H9 (cell line): Measurements from ENCODE around the gene TNIP1. TPM values are rescaled to one million over a fixed set of nuclear protein-coding genes. Genes with fewer than 3 reads are reported as not detected.

Experiments used
- DNase-seq: peaks from one replicate; pipeline ENCODE4 v3.0.0-alpha.2; 2017
- H2AFZ ChIP-seq: one replicate; pipeline ENCODE4 v1.6.1; 2013; ENCODE audit warnings: mild to moderate bottlenecking, low read length, control low read depth, moderate library complexity
- H2AK5ac ChIP-seq: 2 replicates; pipeline ENCODE4 v1.6.1; 2013; ENCODE audit warnings: low read length, control low read depth, mixed read lengths; ENCODE audit not compliant: insufficient read length
- H2BK120ac ChIP-seq: one replicate; pipeline ENCODE4 v1.6.1; 2013; ENCODE audit warnings: low read depth, mild to moderate bottlenecking, low read length, control low read depth, inconsistent platforms; ENCODE audit not compliant: poor library complexity, severe bottlenecking
- H2BK12ac ChIP-seq: 2 replicates; pipeline ENCODE4 v1.6.1; 2013; ENCODE audit warnings: low read length, control low read depth, mixed read lengths, low read depth; ENCODE audit not compliant: insufficient read length
- H2BK15ac ChIP-seq: 2 replicates; pipeline ENCODE4 v1.6.1; 2013; ENCODE audit warnings: low read depth, low read length, control low read depth
- H2BK20ac ChIP-seq: one replicate; pipeline ENCODE4 v1.6.1; 2013; ENCODE audit warnings: low read depth, mild to moderate bottlenecking, low read length, control low read depth, inconsistent platforms; ENCODE audit not compliant: poor library complexity, severe bottlenecking
- H2BK5ac ChIP-seq: 2 replicates; pipeline ENCODE4 v1.6.1; 2013; ENCODE audit warnings: low read length, control low read depth, mixed read lengths; ENCODE audit not compliant: insufficient read length
- H3K14ac ChIP-seq: 2 replicates; pipeline ENCODE4 v1.6.1; 2013; ENCODE audit warnings: low read length, control low read depth; ENCODE audit not compliant: insufficient read depth
- H3K18ac ChIP-seq: 2 replicates; pipeline ENCODE4 v1.6.1; 2013; ENCODE audit warnings: low read depth, mild to moderate bottlenecking, mixed read lengths, low read length, control low read depth; ENCODE audit not compliant: insufficient read length
- H3K23ac ChIP-seq: 2 replicates; pipeline ENCODE4 v1.6.1; 2013; ENCODE audit warnings: low read length, control low read depth, mixed read lengths, low read depth; ENCODE audit not compliant: insufficient read length
- H3K23me2 ChIP-seq: 2 replicates; pipeline ENCODE4 v1.6.1; 2013; ENCODE audit warnings: low read depth, mild to moderate bottlenecking, mixed read lengths, low read length, control low read depth; ENCODE audit not compliant: insufficient read length, poor library complexity, severe bottlenecking
- H3K27ac ChIP-seq: 2 replicates; pipeline ENCODE4 v1.5.1; 2013; ENCODE audit warnings: low read length, control low read depth, mixed read lengths, low read depth; ENCODE audit not compliant: insufficient read length
- H3K27me3 ChIP-seq: 2 replicates; pipeline ENCODE4 v1.6.1; 2013; ENCODE audit warnings: low read length, control low read depth, inconsistent platforms; ENCODE audit not compliant: insufficient read depth
- H3K4ac ChIP-seq: 2 replicates; pipeline ENCODE4 v1.6.1; 2013; ENCODE audit warnings: low read depth, mild to moderate bottlenecking, control low read depth, inconsistent platforms, low read length, moderate library complexity
- H3K4me1 ChIP-seq: 2 replicates; pipeline ENCODE4 v1.6.1; 2013; ENCODE audit warnings: low read length, control low read depth, inconsistent platforms; ENCODE audit not compliant: insufficient read depth
- H3K4me2 ChIP-seq: 2 replicates; pipeline ENCODE4 v1.6.1; 2013; ENCODE audit warnings: low read length, control low read depth, mixed read lengths; ENCODE audit not compliant: insufficient read length, insufficient read depth
- H3K56ac ChIP-seq: 2 replicates; pipeline ENCODE4 v1.6.1; 2013; ENCODE audit warnings: low read depth, mild to moderate bottlenecking, mixed read lengths, low read length, control low read depth; ENCODE audit not compliant: insufficient read length
- H3K79me1 ChIP-seq: 2 replicates; pipeline ENCODE4 v1.6.1; 2013; ENCODE audit warnings: low read depth, mild to moderate bottlenecking, moderate library complexity, low read length, control low read depth, inconsistent platforms; ENCODE audit not compliant: insufficient read depth, poor library complexity, severe bottlenecking
- H3K79me2 ChIP-seq: 2 replicates; pipeline ENCODE4 v1.6.1; 2013; ENCODE audit warnings: low read length, control low read depth, inconsistent platforms; ENCODE audit not compliant: insufficient read depth
- H3K9ac ChIP-seq: 2 replicates; pipeline ENCODE4 v1.6.1; 2013; ENCODE audit warnings: low read length, control low read depth, mixed read lengths; ENCODE audit not compliant: insufficient read length; ENCODE audit errors: extremely low read depth
- H3K9me3 ChIP-seq: one replicate; pipeline ENCODE4 v1.6.1; 2013; ENCODE audit warnings: low read depth, low read length, inconsistent platforms; ENCODE audit not compliant: control insufficient read depth
- H3T11ph ChIP-seq: one replicate; pipeline ENCODE4 v1.6.1; 2013; ENCODE audit warnings: mild to moderate bottlenecking, low read length, control low read depth, inconsistent platforms
- H4K20me1 ChIP-seq: one replicate; pipeline ENCODE4 v1.6.1; 2013; ENCODE audit not compliant: control insufficient read depth, insufficient read length, insufficient read depth
- H4K5ac ChIP-seq: 2 replicates; pipeline ENCODE4 v1.6.1; 2013; ENCODE audit warnings: low read depth, mild to moderate bottlenecking, mixed read lengths, low read length, control low read depth; ENCODE audit not compliant: insufficient read length
- H4K8ac ChIP-seq: replicated peaks from 2 replicates; pipeline ENCODE4 v1.6.1; 2013; ENCODE audit warnings: low read length, control low read depth, mixed read lengths, low read depth; ENCODE audit not compliant: insufficient read length
- H4K91ac ChIP-seq: 2 replicates; pipeline ENCODE4 v1.6.1; 2013; ENCODE audit warnings: low read depth, mild to moderate bottlenecking, moderate library complexity, mixed read lengths, low read length, control low read depth; ENCODE audit not compliant: insufficient read length
- H3K27ac Mint-ChIP-seq, 3 experiments: 2 replicates in 2 of 3; 3 replicates in 1 of 3; pipeline ENCODE4 v1.8.0; 2020 to 2021; ENCODE audit warnings: mixed read lengths in 3 of 3, mild to moderate bottlenecking in 1 of 3, moderate library complexity in 1 of 3
- H3K27me3 Mint-ChIP-seq: 2 replicates; pipeline ENCODE4 v1.8.0; 2021; ENCODE audit warnings: low read depth, mild to moderate bottlenecking, moderate library complexity, mixed read lengths
- H3K36me3 Mint-ChIP-seq, 3 experiments: 2 replicates in 2 of 3; 3 replicates in 1 of 3; pipeline ENCODE4 v1.8.0; 2020 to 2021; ENCODE audit warnings: low read depth in 3 of 3, mixed read lengths in 3 of 3; ENCODE audit not compliant: insufficient read depth in 1 of 3
- H3K4me1 Mint-ChIP-seq, 2 experiments: 2 replicates each; pipeline ENCODE4 v1.8.0; 2020; ENCODE audit warnings: mixed read lengths in 2 of 2
- H3K4me3 Mint-ChIP-seq, 2 experiments: 2 replicates in 1 of 2; 3 replicates in 1 of 2; pipeline ENCODE4 v1.8.0; 2020 to 2021; ENCODE audit warnings: mild to moderate bottlenecking in 2 of 2, mixed read lengths in 2 of 2, moderate library complexity in 1 of 2
- H3K9me3 Mint-ChIP-seq, 2 experiments: 2 replicates in 1 of 2; 3 replicates in 1 of 2; pipeline ENCODE4 v1.8.0; 2020; ENCODE audit warnings: mild to moderate bottlenecking in 2 of 2, mixed read lengths in 2 of 2, moderate library complexity in 1 of 2
- WGBS: extraction: QIAGEN DNeasy Blood & Tissue Kit; methylation state at CpG from one replicate; pipeline ENCODE4 v1.1.7; 2013; ENCODE audit warnings: missing lambda C conversion rate, low lambda C conversion rate, mixed read lengths; ENCODE audit not compliant: insufficient read length; ENCODE audit errors: extremely low coverage; 5-methylcytosine and 5-hydroxymethylcytosine counted together
- total RNA-seq: library from RNA; stranded (reverse); gene quantifications from 2 replicates; pipeline ENCODE4 v1.2.1, GENCODE V29; 2021
- TF ChIP-seq, protein P1 (sequence below): fragments of 200-600 bp; sonication (generic); conservative IDR thresholded peaks from 3 replicates; pipeline ENCODE4 v1.8.0; 2021; ENCODE audit warnings: antibody characterized with exemption, mild to moderate bottlenecking

TNIP1 gene
- total RNA-seq, 1 experiment from 2014 or later: 40.8 TPM

- Mint-ChIP-seq H3K27ac (no peak overlapping the region), H3K27me3 (no peaks in the 10 kb centered on the region), H3K9me3 (no peaks in the 10 kb centered on the region; a peak in 1 of 5 replicates), H3K4me3 (no peak overlapping the region), H3K4me1 (no peaks in the 10 kb centered on the region), H3K36me3 (peaks cover 2 to 43% (median 25%) of the 10 kb centered on the region in 3 experiments)
- WGBS: no CpG with 5 or more reads among the region's 4 CpGs
- no peak overlapping the region for H2AK5ac ChIP-seq
- H3K27ac ChIP-seq: no peak overlapping the region
- no peaks in the 10 kb centered on the region for H3K79me1 ChIP-seq
- no peak overlapping the region for H2BK12ac ChIP-seq
- H3K56ac ChIP-seq: no peak overlapping the region
- H3K9me3 ChIP-seq: no peaks in the 10 kb centered on the region
- no peak overlapping the region for H3K4me2 ChIP-seq
- no peaks in the 10 kb centered on the region for H3K4me1 ChIP-seq
- H2BK20ac ChIP-seq: no peak overlapping the region
- H3K27me3 ChIP-seq: no peaks in the 10 kb centered on the region
- no peaks in the 10 kb centered on the region for H4K20me1 ChIP-seq
- no peak overlapping the region for H3K4ac ChIP-seq
- H3K18ac ChIP-seq: no peak overlapping the region
- TF ChIP-seq, protein P1, sequence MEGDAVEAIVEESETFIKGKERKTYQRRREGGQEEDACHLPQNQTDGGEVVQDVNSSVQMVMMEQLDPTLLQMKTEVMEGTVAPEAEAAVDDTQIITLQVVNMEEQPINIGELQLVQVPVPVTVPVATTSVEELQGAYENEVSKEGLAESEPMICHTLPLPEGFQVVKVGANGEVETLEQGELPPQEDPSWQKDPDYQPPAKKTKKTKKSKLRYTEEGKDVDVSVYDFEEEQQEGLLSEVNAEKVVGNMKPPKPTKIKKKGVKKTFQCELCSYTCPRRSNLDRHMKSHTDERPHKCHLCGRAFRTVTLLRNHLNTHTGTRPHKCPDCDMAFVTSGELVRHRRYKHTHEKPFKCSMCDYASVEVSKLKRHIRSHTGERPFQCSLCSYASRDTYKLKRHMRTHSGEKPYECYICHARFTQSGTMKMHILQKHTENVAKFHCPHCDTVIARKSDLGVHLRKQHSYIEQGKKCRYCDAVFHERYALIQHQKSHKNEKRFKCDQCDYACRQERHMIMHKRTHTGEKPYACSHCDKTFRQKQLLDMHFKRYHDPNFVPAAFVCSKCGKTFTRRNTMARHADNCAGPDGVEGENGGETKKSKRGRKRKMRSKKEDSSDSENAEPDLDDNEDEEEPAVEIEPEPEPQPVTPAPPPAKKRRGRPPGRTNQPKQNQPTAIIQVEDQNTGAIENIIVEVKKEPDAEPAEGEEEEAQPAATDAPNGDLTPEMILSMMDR: no peak
- H4K8ac ChIP-seq: no peak overlapping the region
- no peak overlapping the region for H3K9ac ChIP-seq
- H3K14ac ChIP-seq: no peak overlapping the region
- no peak overlapping the region for H2BK120ac ChIP-seq
- no peaks in the 10 kb centered on the region for H3K23me2 ChIP-seq
- no peak overlapping the region for H3K23ac ChIP-seq
- H4K91ac ChIP-seq: no peak overlapping the region
- no peak overlapping the region for H2AFZ ChIP-seq
- no peaks in the 10 kb centered on the region for H3K79me2 ChIP-seq
- no peak overlapping the region for H2BK5ac ChIP-seq
- H4K5ac ChIP-seq: no peak overlapping the region
- no peak for DNase-seq
- no peak overlapping the region for H3T11ph ChIP-seq
- H2BK15ac ChIP-seq: no peak overlapping the region
These were observed 50.5 kb downstream of the TNIP1 start for GRCh38 chr5:151030379-151030778.
